ENCODE results near the gene PDE1A. TPM values are rescaled to one million over a fixed set of nuclear protein-coding genes. Genes with fewer than 3 reads are reported as not detected.

The PDE1A gene
- total RNA-seq, 4 donors from 2014 or later = 2.3 to 8.1 (median 2.9) TPM

DNA sequence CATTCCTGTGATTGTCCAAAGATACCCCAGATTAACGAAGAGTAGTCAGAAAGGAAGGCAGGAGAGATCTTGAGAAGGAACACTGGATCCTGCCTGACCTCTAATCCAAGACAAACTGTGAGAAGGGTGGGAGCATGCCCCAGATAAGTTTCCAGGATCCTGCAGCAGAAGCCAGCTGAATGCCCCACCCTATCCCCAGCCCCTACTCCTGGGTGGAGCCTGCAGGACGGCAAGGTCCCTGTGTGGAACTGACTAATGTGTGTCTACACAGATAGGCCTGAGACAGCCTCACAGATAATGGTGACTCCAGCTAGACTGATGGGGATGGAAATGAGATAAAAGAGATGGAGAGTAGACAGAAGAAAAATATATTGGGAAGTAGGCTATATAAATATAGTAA, 174.3 kb downstream of the PDE1A start:
- Histone ChIP-seq H3K36me3 (no peaks in the 10 kb centered on the region), H3K9me3 (no peaks in the 10 kb centered on the region), H3K4me1 (no peaks in the 10 kb centered on the region), H3K27ac (no peak overlapping the region), H3K4me3 (no peak overlapping the region), H3K27me3 (no peaks in the 10 kb centered on the region)
- 85% methylated on average over 2 of the region's 2 CpGs for WGBS
- no peak for TF ChIP-seq POLR2AphosphoS5 (IDR thresholded peaks at IDR 0.05)
- TF ChIP-seq, protein P1, sequence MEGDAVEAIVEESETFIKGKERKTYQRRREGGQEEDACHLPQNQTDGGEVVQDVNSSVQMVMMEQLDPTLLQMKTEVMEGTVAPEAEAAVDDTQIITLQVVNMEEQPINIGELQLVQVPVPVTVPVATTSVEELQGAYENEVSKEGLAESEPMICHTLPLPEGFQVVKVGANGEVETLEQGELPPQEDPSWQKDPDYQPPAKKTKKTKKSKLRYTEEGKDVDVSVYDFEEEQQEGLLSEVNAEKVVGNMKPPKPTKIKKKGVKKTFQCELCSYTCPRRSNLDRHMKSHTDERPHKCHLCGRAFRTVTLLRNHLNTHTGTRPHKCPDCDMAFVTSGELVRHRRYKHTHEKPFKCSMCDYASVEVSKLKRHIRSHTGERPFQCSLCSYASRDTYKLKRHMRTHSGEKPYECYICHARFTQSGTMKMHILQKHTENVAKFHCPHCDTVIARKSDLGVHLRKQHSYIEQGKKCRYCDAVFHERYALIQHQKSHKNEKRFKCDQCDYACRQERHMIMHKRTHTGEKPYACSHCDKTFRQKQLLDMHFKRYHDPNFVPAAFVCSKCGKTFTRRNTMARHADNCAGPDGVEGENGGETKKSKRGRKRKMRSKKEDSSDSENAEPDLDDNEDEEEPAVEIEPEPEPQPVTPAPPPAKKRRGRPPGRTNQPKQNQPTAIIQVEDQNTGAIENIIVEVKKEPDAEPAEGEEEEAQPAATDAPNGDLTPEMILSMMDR (IDR thresholded peaks at IDR 0.05) = no peak
- TF ChIP-seq POLR2A (IDR thresholded peaks at IDR 0.05) = no peak
- no peak for TF ChIP-seq EP300 (IDR thresholded peaks at IDR 0.05)
- DNase-seq (ENCODE audit: low spot score in 2 of 2) = no peak

DNA sequence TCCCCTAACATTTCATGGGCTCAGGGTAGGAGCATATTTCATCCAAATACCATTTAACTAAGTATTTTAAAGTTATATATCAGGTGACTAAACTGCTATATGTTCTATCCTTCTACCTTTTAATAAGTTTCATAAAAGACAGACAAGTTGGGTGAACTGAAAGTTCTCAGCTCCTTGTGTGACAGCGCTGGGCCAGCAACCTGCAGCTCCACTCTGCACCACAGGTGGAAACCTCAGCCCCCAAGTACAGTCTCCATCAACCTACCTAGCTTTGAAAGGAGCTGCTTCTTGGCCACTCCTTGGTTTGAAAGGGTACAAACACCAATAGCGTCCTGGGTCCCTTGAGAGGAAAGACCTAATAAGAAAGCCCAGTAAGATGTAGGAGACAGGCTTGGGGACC, 177.9 kb downstream of the PDE1A start:
- no peak overlapping the region for H3K27ac ChIP-seq
- no peak for DNase-seq (ENCODE audit: low spot score in 2 of 2)

DNA sequence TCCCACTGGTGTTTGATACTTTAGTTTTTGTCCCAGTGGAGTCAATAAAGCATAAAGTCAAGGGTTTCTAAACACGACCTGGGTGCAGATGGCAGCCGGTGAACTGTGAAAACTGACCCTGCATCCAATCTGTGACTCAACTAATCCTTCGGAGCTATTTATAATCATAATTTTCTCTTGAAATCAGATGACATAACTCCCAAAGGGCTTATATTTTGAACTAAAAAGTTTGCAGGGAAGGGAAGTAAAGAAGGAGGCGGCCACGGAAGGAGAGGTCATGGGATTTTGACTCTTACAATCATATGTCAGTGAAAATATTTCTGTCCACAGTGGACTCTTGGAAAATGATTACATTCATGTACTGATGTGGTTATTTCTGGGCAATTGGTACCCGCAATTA, 178.5 kb downstream of the PDE1A start:
- H3K27ac ChIP-seq = no peak overlapping the region
- H3K27me3 ChIP-seq = no peaks in the 10 kb centered on the region
- H3K9me3 ChIP-seq = no peaks in the 10 kb centered on the region
- 76% methylated on average over 6 of the region's 6 CpGs for WGBS
- DNase-seq (ENCODE audit: low spot score in 2 of 2) = no peak
- H3K4me1 ChIP-seq = no peaks in the 10 kb centered on the region
- no peak for TF ChIP-seq POLR2AphosphoS5 (IDR thresholded peaks at IDR 0.05)
- TF ChIP-seq, protein P1 (IDR thresholded peaks at IDR 0.05) = no peak
- no peak for TF ChIP-seq POLR2A (IDR thresholded peaks at IDR 0.05)
- no peak for TF ChIP-seq EP300 (IDR thresholded peaks at IDR 0.05)
- no peaks in the 10 kb centered on the region for H3K36me3 ChIP-seq
- no peak overlapping the region for H3K4me3 ChIP-seq

More for the DNA sequence above, 177.9 kb downstream of the PDE1A start:
- WGBS = 91% methylated on average over 2 of the region's 2 CpGs
- no peak for TF ChIP-seq POLR2AphosphoS5 (IDR thresholded peaks at IDR 0.05)
- TF ChIP-seq, protein P1 (IDR thresholded peaks at IDR 0.05) = no peak
- no peak for TF ChIP-seq POLR2A (IDR thresholded peaks at IDR 0.05)
- no peak for TF ChIP-seq EP300 (IDR thresholded peaks at IDR 0.05)
- Histone ChIP-seq H3K9me3 (no peaks in the 10 kb centered on the region), H3K36me3 (no peaks in the 10 kb centered on the region), H3K27me3 (no peaks in the 10 kb centered on the region), H3K4me3 (no peak overlapping the region), H3K4me1 (no peaks in the 10 kb centered on the region)

DNA sequence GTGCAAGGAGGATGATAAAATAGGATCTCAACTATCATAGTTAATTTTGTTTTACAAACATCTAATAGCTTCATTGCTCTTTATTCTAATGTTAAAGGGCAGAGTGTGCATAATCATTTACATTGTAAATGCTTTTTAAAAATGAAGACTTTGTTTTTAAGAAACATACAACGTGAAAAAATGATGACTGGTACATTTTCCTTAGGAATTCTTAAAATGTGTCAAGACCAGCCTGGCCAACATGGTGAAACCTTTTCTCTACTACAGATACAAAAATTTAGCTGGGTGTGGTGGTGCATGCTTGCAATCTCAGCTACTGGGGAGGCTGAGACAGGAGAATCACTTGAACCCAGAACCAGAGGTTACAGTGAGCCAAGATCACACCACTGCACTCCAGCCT, 179.0 kb downstream of the PDE1A start:
- Histone ChIP-seq H3K4me3 (no peak overlapping the region), H3K36me3 (no peaks in the 10 kb centered on the region), H3K4me1 (no peaks in the 10 kb centered on the region), H3K27ac (no peak overlapping the region), H3K27me3 (no peaks in the 10 kb centered on the region), H3K9me3 (no peaks in the 10 kb centered on the region)
- no peak for DNase-seq (ENCODE audit: low spot score in 2 of 2)
- 70% methylated on average over 1 of the region's 1 CpG for WGBS
- TF ChIP-seq, protein P1 (IDR thresholded peaks at IDR 0.05) = no peak
- TF ChIP-seq POLR2AphosphoS5 (IDR thresholded peaks at IDR 0.05) (no peak), EP300 (IDR thresholded peaks at IDR 0.05) (no peak), POLR2A (IDR thresholded peaks at IDR 0.05) (no peak)

DNA sequence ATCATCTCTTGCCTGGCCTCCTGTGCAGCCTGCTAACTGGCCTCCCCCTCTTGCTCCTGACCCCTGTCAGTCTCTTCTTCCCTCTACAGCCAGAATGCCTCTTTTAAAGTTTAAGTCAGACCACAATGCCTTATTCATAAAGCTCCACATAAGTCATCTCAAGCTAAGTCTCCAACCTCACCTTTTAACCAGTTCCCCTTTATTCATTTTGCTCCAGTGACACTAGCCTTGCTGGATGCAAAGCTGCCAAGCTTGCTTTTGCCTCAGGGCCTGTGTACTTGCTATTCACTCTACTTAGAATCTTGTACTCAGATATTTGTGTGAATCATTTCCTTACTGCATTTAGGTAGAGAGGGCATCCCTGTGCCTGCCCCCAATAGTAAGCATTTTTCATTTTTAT, 180.9 kb downstream of the PDE1A start:
- H3K27ac ChIP-seq = no peak overlapping the region
- no peaks in the 10 kb centered on the region for H3K27me3 ChIP-seq
- no peaks in the 10 kb centered on the region for H3K36me3 ChIP-seq
- TF ChIP-seq POLR2A (IDR thresholded peaks at IDR 0.05) (no peak), EP300 (IDR thresholded peaks at IDR 0.05) (no peak), POLR2AphosphoS5 (IDR thresholded peaks at IDR 0.05) (no peak)
- TF ChIP-seq, protein P1 (IDR thresholded peaks at IDR 0.05) = no peak
- no peaks in the 10 kb centered on the region for H3K4me1 ChIP-seq
- H3K4me3 ChIP-seq = no peak overlapping the region
- no peaks in the 10 kb centered on the region for H3K9me3 ChIP-seq
- DNase-seq (ENCODE audit: low spot score in 2 of 2) = no peak

Data from suprapubic skin (tissue), 4 donors.